Lung (tissue), 12 donors: ENCODE data around the gene ADGRB2. TPM values are rescaled to one million over a fixed set of nuclear protein-coding genes. Genes with fewer than 3 reads are reported as not detected.
A peak's percentile ranks its signal among the peaks of the same experiment; 100 is the strongest.

Experiments used
- ATAC-seq: fragments of 200-7000 bp; cut with Tn5 transposase; one replicate; pipeline ENCODE4 v1.9.1; 2020; ENCODE audit warnings: moderate number of reproducible peaks; ENCODE audit not compliant: insufficient read depth, low FRiP score
- DNase-seq, 3 donors: peaks; one replicate each; pipeline ENCODE4 v3.0.0-alpha.2; 2013 to 2017
- H3K27ac ChIP-seq, 2 donors: one replicate each; pipeline ENCODE4 v1.5.1; 2013; ENCODE audit warnings: mild to moderate bottlenecking in 2 of 2, moderate library complexity in 2 of 2, control low read depth in 1 of 2, inconsistent platforms in 1 of 2, low read depth in 1 of 2, low read length in 1 of 2
- H3K27me3 ChIP-seq, 3 donors: one replicate each; pipeline ENCODE4 v1.5.1; 2013; ENCODE audit warnings: low read length in 2 of 3; ENCODE audit not compliant: control insufficient read depth in 3 of 3, insufficient read depth in 3 of 3
- H3K36me3 ChIP-seq, 4 donors: one replicate each; pipeline ENCODE4 v1.5.1; 2013; ENCODE audit warnings: low read length in 4 of 4, mild to moderate bottlenecking in 1 of 4, moderate library complexity in 1 of 4; ENCODE audit not compliant: control insufficient read depth in 4 of 4, insufficient read depth in 4 of 4
- H3K4me1 ChIP-seq, 5 donors: one replicate each; pipeline ENCODE4 v1.5.1; 2013; ENCODE audit warnings: low read length in 5 of 5, mild to moderate bottlenecking in 2 of 5, moderate library complexity in 1 of 5; ENCODE audit not compliant: control insufficient read depth in 5 of 5, insufficient read depth in 5 of 5
- H3K4me3 ChIP-seq: one replicate; pipeline ENCODE4 v1.5.1; 2013; ENCODE audit warnings: mild to moderate bottlenecking, control low read depth, moderate library complexity
- H3K9ac ChIP-seq, 2 donors: one replicate each; pipeline ENCODE4 v1.5.1; 2013; ENCODE audit warnings: low read length in 2 of 2, control low read depth in 1 of 2; ENCODE audit not compliant: insufficient read depth in 1 of 2
- H3K9me3 ChIP-seq, 4 donors: one replicate each; pipeline ENCODE4 v1.5.1; 2013; ENCODE audit warnings: low read length in 3 of 4, mild to moderate bottlenecking in 1 of 4, moderate library complexity in 1 of 4; ENCODE audit not compliant: control insufficient read depth in 4 of 4, insufficient read depth in 3 of 4
- CTCF ChIP-seq: IDR thresholded peaks from 2 replicates; pipeline ENCODE4 v1.5.1; 2012; ENCODE audit warnings: mild to moderate bottlenecking; ENCODE audit errors: control extremely low read depth, extremely low read depth
- WGBS, 2 donors: extraction: QIAGEN DNeasy Blood & Tissue Kit; methylation state at CpG; one replicate each; pipeline ENCODE4 v1.1.7; 2013; 5-methylcytosine and 5-hydroxymethylcytosine counted together
- polyA plus RNA-seq, 2 donors: library from polyadenylated mRNA; stranded (reverse); fragments of 200-250 nt; gene quantifications; one replicate each; pipeline ENCODE4 v1.2.1, GENCODE V29; 2013
- total RNA-seq, 2 donors: library from RNA; depleted of rRNA in 1 of 2; stranded (reverse); fragments of >200 nt in 1 of 2; gene quantifications; one replicate each; pipeline ENCODE4 v1.2.1, GENCODE V29; 2014 to 2021
- donor health status: control.
- donor health status: control.
- donor health status: Bipolar disorder and iron deficiency.
- donor health status: healthy.
- donor health status: DM: yes; HTN: yes; CAD: no.

ADGRB2 gene
- total and polyA plus RNA-seq, 4 donors: 0.44 to 7.6 (median 1.3) TPM

- DNase-seq: no peak
- no peak overlapping the region for H3K27ac ChIP-seq
- no peak overlapping the region for H3K9ac ChIP-seq
- H3K4me3 ChIP-seq: no peak overlapping the region
- no peaks in the 10 kb centered on the region for H3K9me3 ChIP-seq
- TF ChIP-seq CTCF: no peak
- no peaks in the 10 kb centered on the region for H3K27me3 ChIP-seq
- 55 to 63% methylated on average over 2 of the region's 2 CpGs for WGBS, 2 donors
- H3K4me1 ChIP-seq: peaks cover 0 to 17% (median 3%) of the 10 kb centered on the region in 5 donors
- no peak for ATAC-seq
- H3K36me3 ChIP-seq: no peaks in the 10 kb centered on the region
Measured at GRCh38 chr1:31795096-31795675, 31.0 kb upstream of the ADGRB2 start.

- WGBS, 2 donors: 81 to 87% methylated on average over 13 of the region's 13 CpGs
- peak in 1 of 3 donors; percentile 7 for DNase-seq
Measured at GRCh38 chr1:31793586-31794285, 29.6 kb upstream of the ADGRB2 start.

GRCh38 chr1:31793086-31793485 lies 28.9 kb upstream of the ADGRB2 start:
- WGBS, 2 donors: 91 to 95% methylated on average over 6 of the region's 6 CpGs
- Histone ChIP-seq H3K9ac (no peak overlapping the region), H3K36me3 (no peaks in the 10 kb centered on the region), H3K4me1 (peaks cover 0 to 13% (median 0%) of the 10 kb centered on the region in 5 donors), H3K4me3 (no peak overlapping the region), H3K9me3 (no peaks in the 10 kb centered on the region), H3K27me3 (no peaks in the 10 kb centered on the region), H3K27ac (no peak overlapping the region)
- TF ChIP-seq CTCF: no peak
- peak in 1 of 3 donors; percentile 4 for DNase-seq
- no peak for ATAC-seq

More at GRCh38 chr1:31793586-31794285, 29.6 kb upstream of the ADGRB2 start:
- ATAC-seq: no peak
- Histone ChIP-seq H3K4me1 (peaks cover 0 to 16% (median 3%) of the 10 kb centered on the region in 5 donors), H3K36me3 (no peaks in the 10 kb centered on the region), H3K27ac (no peak overlapping the region), H3K27me3 (no peaks in the 10 kb centered on the region), H3K9ac (no peak overlapping the region), H3K4me3 (no peak overlapping the region), H3K9me3 (no peaks in the 10 kb centered on the region)
- no peak for TF ChIP-seq CTCF
